PC-9 (cell line): Measurements from ENCODE around the gene CAPN13.

ENCODE experiments used
- CTCF ChIP-seq: fragments of 200-600 bp; sonication (generic); conservative IDR thresholded peaks from 2 replicates; pipeline ENCODE4 v1.6.1; 2017; ENCODE audit warnings: mixed run types, antibody characterized with exemption, mild to moderate bottlenecking, moderate library complexity
- EZH2 ChIP-seq: fragments of 200-600 bp; sonication (generic); IDR thresholded peaks from 2 replicates; pipeline ENCODE4 v1.8.0; 2017; ENCODE audit warnings: antibody characterized with exemption, low read depth

DNA sequence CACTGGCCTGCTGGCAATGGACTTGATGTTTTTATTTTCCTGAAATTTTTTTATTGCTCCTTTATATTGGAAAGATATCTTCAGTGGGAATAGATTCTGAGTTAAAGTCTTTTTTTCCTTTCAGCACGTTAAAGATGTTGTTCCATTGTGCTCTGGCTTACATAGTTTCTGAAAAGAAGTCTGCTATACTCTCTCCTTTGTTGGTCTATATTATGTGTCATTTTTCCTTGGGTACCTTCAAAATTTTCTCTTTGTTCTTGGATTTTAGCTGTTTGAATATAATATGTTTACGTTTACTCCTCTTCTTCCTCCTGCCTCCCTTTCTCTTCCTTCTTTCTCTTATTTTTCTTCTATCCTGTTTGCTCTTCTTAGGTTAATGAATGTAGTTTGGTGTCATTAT, 105.5 kb downstream of the CAPN13 start:
- TF ChIP-seq CTCF = no peak
- no peak for TF ChIP-seq EZH2
